Stimulated activated CD4-positive, alpha-beta T cell treated with anti-CD3 and anti-CD28 coated beads, Interleukin-12 subunit alpha, Interleukin-12 subunit beta, amount 100 ng/mL, for 4 hours (primary cell): ENCODE measurements around the gene MGAM2.

ENCODE experiments used
- DNase-seq: peaks from one replicate; pipeline ENCODE4 v3.0.0-alpha.2; 2020

Gene MGAM2

GRCh38 chr7:142180426-142180825 is 68.9 kb downstream of the MGAM2 start:
- no peak for DNase-seq

GRCh38 chr7:142181211-142181610 is 69.7 kb downstream of the MGAM2 start:
- DNase-seq, result no peak

GRCh38 chr7:142181966-142182365 is 70.4 kb downstream of the MGAM2 start:
- DNase-seq, result no peak

GRCh38 chr7:142185069-142185468 is 73.6 kb downstream of the MGAM2 start:
- no peak for DNase-seq

- DNase-seq, result no peak
These were observed 74.3 kb downstream of the MGAM2 start for GRCh38 chr7:142185801-142186200.

GRCh38 chr7:142188154-142188553 is 76.6 kb downstream of the MGAM2 start:
- DNase-seq, result no peak

GRCh38 chr7:142188846-142189245 is 77.3 kb downstream of the MGAM2 start:
- no peak for DNase-seq

- DNase-seq, result no peak
These were observed 82.7 kb downstream of the MGAM2 start for GRCh38 chr7:142194201-142194600.

GRCh38 chr7:142196066-142196840 is 84.7 kb downstream of the MGAM2 start:
- DNase-seq, result no peak

- no peak for DNase-seq
These were observed 88.7 kb downstream of the MGAM2 start for GRCh38 chr7:142200206-142200605.

GRCh38 chr7:142228537-142229104 is 117.1 kb downstream of the MGAM2 start:
- no peak for DNase-seq

- DNase-seq, result no peak
These were observed 120.2 kb downstream of the MGAM2 start for GRCh38 chr7:142231716-142232115.

GRCh38 chr7:142240546-142240945 is 129.0 kb downstream of the MGAM2 start:
- DNase-seq, result no peak

- no peak for DNase-seq
These were observed 132.3 kb downstream of the MGAM2 start for GRCh38 chr7:142243823-142244222.

GRCh38 chr7:142248166-142249160 is 136.9 kb downstream of the MGAM2 start:
- no peak for DNase-seq

GRCh38 chr7:142249918-142250317 is 138.4 kb downstream of the MGAM2 start:
- DNase-seq, result no peak

- no peak for DNase-seq
These were observed 139.2 kb downstream of the MGAM2 start for GRCh38 chr7:142250705-142251104.

GRCh38 chr7:142257958-142258357 is 146.4 kb downstream of the MGAM2 start, which contains the start of gene PRSS58:
Gene PRSS58 (minus strand): TSS chr7:142258058. CDS start chr7:142257707, 351 bp downstream.
- no peak for DNase-seq

GRCh38 chr7:142263598-142264380 is 152.3 kb downstream of the MGAM2 start:
- DNase-seq, result no peak
